GM18868 (cell line): Measurements from ENCODE around the gene CEP112.

Experiments
- ATAC-seq: cut with Tn5 transposase; IDR thresholded peaks from one replicate; pipeline ENCODE4 v1.9.1; 2021; ENCODE audit warnings: mild to moderate bottlenecking, moderate library complexity; ENCODE audit not compliant: unreplicated experiment

The CEP112 gene

DNA sequence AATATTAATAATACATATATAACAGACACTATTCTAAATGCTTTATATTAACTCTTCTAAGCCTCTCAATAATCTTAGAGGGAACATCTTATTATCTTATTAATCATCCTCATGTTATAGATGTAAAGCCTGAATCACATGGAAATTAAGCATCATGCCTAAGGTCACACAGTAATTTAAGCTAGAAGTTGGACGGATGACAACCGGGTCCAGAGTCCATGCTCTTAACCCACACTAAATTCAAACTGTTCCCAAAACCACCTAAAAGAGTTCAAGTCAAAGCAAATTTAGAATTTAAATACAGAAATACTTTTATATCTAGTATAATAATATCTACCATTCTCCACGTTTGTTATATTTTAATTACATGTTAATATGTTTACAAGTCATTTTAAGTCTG is 193.3 kb downstream of the CEP112 start:
- no peak for ATAC-seq

DNA sequence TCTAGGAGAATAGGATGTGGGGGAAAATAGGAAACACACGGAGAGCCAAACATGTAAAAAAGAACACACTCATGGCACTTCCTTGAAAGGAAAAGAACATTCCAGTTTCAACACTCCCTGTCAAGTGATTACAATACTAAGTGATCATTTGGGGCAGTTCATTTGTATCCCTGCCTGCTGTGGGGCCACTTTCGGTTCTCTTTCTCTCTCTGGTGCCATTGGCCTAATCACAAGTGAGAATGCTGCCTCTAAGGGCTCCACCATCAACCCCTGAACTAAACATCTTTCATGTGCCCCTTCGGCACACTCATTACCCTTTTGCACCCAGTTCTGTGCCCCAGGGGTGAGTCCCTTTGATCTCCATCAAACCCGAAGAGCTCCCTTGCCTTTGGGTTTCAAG is 197.3 kb downstream of the CEP112 start:
- ATAC-seq, result no peak

DNA sequence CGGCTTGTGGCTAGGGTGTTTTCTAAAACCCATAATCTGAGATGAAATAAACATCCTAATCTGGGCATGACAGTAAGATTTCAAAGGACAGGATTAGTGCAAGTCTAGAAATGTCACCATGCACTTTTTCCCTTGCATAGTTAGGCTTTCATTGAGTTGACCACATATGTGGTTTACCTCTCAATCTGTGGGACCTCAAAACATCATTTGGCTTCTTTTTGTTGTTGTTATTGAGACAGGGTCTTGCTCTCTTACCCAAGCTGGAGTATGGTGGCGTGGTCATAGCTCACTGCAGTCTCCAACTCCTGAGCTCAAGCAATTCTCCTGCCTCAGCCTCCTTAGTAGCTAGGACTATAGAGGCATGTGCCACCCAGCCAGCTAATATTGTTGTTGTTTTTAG is 197.8 kb downstream of the CEP112 start:
- no peak for ATAC-seq

DNA sequence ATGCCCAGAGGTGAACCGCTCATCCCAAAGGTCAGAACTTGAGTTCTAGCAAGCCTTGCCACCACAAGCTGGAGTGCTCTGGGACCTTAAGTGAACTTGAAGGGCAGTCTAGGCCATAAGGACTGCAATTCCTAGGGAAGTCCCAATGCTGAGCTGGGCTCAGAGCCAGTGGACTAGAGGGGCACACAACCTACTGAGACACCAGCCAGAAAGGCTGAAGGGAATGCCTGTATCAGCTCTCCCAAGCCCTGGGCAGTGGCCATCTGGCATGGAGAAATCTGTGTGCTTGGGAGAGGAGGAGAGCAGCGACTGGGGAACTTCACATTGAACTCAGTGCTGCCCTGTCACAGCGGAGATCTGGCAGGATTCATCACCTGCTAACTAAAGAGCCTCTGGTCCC is 201.3 kb downstream of the CEP112 start:
- no peak for ATAC-seq

DNA sequence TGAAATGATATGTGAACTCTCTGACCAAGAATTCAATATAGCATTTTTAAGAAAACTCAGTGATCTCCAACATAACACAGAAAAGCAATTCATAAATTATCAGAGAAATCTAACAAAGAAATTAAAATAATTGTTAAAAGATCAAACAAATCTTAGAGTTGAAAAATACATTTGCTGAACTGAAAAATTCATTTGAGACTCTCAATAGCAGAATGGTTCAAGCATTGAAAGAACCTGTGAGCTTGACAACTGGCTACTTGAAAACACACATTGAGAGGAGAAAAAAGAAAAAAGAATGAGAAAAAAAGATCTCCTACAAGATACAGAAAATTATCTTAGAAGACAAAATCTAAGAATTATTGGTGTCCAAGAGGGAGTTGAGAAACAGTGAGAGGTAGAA is 203.5 kb downstream of the CEP112 start:
- no peak for ATAC-seq

DNA sequence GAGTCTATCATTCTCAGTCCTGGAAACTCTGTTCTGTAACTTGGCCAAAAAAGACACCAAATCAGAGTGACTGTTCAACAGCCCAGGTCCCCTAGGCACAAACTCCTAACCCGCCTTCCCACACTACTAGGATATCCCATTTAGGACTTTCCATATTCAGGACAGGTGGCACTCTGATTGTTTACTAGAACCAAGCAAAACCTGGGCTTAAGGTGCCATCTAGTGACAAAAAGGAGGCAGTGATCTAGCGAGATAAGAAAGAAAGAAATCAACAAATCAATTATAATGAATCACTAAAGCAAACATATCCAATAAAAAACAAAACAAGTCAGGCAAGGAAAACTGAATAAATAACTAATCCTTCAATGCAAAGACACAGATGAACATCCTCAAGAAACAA is 203.9 kb downstream of the CEP112 start:
- no peak for ATAC-seq

DNA sequence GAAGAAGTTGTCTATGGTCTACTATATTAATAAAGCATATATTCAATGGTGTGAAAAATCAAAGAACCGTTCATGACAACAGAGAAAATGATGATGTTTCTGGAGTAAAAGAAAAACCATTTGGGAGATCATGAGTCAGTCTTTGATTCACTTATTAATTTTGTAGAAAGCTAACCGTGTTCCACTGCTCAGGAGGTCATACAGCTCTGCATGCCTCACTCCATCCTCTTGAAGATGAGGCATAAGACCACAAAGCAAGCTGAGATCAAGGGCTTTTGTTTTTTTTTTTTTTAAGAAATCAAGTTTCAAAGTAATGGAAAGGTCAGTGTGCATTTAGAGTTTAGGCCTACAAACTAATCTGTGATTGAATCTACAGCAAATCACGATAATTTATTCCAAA is 206.4 kb downstream of the CEP112 start:
- no peak for ATAC-seq

DNA sequence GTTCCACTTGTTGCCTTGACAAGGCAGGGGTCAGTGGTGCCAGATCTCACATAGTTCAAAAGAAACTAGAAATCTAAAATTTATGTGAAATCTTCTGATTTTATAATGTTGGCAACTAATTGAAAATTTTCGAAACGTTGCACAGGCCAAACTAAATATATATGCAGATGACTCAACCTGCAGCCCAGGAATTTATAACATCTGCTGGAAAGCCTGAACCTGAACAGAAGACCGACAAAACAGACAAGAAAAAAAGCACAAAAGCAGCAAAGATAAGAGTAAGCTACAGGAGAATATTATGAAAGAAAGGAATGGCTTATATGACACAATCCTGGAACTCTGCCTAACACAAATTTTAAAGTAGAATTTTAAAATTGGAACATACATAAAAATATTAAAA is 207.6 kb downstream of the CEP112 start:
- ATAC-seq, result no peak

DNA sequence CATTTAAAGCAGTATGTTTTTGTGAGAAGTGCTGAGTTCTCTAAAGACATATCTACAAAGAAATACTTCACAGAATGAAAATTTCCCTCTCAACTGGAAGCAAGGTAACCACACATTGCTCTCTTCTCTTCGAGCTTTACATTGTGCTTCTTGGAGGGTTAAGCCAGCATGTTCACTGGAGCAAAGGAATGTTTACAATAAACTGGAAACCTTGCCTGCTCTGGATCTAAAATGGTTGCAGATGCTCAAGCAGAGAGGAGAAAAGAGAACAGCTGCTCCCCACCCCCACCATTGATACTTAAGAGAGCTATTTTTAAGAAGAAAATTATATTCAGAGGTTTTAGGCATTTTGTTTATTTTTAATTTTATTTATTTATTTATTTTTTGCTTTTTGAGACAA is 213.1 kb downstream of the CEP112 start:
- ATAC-seq, result no peak

DNA sequence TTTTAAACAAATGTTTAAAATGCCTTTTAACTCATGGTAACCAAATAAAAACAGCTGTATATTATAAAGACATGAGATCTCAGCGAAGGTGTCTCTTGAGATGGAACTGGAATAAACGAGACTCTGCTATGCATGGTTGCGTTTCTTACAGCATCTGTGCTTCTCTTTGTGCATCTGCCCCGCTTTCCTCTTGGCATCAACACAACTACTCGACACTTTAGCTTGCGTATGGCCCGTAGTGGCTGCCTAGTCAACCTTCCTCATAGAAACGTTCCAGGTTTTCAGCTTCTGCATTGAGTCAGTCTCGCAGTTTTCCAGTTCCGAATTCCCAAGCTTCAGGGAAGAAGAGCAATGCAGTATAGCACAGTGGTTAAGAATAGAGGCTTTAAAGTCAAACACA is 214.9 kb downstream of the CEP112 start:
- ATAC-seq, result no peak

DNA sequence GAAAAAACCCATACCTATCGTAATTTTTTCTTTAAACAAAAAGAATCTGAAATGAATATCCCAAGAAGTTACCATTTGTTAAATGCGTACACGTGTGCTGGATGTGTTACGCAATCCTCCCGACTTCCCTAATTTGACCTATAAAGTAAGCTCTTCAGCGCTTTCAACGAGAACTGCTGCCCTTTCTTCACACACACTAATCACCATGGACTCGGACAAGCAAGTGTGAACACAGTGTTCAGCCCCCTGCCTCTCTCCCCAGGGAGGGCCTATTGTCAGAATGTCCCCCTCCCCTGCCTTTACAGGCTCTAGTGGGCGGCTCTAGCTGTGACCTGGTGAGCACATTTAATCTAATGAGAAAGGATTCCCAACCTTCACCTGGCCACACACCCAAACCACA is 216.1 kb downstream of the CEP112 start:
- no peak for ATAC-seq

DNA sequence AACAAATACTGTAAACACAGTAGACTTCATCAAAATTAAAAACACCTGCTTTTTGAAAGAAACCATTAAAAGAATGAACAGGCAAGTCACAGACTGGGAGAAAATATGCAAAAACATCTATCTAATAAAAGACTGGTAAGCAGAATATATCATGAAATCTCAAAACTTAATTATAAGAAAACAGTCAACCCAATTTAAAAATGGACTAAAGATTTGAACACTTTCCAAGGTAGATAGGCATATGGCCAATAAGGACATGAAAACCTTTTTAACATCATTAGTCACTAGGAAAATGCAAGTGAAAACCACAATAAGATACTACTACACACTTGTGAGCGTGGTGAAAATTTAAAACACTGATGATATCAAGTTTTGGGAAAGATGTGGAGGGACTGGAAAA is 218.7 kb downstream of the CEP112 start:
- ATAC-seq, result no peak

DNA sequence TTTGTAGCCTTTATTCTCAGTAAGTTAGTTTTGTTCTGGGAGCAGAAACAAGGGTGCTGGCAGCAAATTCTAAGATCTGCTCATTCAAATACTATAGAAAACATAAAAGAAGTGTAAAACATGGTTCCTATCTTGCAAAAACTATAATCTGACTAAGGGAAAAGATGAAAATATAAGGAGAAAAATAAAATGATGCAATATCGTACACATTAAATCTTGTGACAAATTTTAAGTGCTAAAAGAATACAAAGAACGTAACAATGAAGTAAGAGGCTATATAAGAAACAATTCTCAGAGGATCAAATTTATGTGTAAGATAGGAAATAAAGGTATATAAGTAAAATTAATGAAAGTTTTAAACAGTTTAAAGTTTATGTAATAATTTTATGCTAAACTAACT is 224.6 kb downstream of the CEP112 start:
- ATAC-seq, result no peak

DNA sequence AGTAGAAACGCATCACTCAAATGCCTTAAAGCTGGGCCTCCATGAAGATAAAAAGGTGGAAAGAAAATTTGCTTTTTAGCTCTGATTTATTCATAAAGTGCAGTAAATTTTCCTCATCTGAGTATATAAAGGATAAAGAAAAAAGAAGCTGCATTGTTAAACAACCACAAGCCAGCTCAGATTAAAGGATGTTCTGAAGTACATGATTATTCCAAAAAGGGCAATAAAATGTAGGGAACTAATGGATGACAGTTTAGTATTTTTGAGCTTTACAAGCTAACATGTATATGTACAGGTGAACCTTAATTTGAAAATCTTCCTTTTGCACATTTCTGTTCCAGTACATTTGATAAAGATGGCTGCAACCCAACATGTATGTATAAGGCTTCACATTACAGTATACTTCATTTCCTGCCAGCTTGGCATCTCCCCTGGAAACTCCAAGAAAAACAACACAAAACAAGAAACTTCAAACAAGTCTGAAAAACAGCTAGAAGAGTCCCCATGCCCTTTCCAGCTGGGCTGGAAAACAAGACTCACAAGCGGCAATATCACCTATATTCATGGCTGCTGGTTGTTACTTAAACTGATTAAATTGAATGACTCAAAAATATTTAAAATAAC is 225.7 kb downstream of the CEP112 start:
- no peak for ATAC-seq

DNA sequence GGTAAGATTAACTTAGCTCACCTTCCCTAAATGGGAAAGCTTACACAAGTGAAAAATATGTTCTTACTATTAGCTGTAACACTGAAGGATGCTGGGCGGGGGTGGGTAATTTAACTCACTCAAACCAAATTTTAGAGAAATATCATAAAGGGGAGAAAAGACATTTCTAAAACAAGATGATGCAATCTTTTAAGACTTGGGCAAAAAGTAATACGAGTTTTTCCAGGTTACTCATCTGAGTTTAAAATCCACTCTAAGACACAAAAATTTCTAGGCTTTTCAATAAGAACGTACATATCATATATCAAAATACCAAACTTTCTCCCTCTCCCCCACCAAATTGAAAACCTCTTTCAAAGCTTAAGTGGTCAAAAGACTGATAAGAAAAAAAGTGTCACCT is 228.8 kb downstream of the CEP112 start:
- no peak for ATAC-seq

DNA sequence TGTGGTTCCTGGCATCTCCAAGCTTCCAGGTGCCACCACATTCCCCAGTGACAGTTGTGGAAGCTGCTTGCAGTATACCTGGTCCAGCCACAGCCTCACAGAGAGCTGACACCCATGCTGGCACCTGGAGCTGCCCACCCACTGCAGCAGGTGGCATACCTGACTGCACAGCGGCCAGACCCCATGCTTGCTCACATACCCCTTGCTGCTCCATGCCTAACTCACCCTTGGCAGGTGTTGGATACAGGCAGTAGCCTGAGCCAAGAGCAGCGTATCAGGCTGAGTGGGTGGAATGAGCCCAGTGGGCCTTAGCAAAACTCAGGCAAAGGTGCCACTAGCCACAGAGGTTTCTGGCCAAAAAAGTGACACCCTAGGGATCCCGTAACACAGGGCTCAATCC is 232.3 kb downstream of the CEP112 start:
- no peak for ATAC-seq

DNA sequence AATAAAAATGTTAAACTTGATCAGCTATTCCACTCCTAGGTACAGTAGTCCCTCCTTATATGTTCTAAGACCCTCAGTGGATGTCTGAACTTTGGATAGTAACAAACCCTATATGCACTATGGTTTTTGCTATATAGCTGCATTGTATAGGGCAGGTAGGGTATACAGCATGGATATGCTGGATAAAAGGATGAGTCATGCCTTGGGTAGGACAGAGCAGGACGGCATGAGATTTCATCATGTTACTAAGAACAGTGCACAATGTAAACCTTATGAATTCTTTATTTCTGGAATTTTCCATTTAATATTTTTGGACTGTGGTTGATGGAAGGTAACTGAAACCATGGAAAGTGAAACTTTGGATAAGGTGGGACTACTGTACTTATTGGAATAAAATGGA is 235.1 kb downstream of the CEP112 start:
- no peak for ATAC-seq

DNA sequence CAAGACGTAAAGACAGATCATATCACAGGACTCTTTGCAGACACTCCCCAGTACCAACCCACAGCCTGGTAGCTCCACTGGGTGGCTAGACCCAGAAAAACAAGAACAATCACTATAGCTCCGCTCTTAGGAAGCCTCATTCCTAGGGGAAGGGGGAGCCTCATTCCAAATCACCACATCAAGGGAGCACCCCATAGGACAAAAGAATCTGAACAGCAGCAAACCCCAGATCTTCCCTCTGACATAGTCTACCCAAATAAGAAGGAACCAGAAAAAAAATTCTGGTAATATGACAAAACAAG is 237.8 kb downstream of the CEP112 start:
- no peak for ATAC-seq

DNA sequence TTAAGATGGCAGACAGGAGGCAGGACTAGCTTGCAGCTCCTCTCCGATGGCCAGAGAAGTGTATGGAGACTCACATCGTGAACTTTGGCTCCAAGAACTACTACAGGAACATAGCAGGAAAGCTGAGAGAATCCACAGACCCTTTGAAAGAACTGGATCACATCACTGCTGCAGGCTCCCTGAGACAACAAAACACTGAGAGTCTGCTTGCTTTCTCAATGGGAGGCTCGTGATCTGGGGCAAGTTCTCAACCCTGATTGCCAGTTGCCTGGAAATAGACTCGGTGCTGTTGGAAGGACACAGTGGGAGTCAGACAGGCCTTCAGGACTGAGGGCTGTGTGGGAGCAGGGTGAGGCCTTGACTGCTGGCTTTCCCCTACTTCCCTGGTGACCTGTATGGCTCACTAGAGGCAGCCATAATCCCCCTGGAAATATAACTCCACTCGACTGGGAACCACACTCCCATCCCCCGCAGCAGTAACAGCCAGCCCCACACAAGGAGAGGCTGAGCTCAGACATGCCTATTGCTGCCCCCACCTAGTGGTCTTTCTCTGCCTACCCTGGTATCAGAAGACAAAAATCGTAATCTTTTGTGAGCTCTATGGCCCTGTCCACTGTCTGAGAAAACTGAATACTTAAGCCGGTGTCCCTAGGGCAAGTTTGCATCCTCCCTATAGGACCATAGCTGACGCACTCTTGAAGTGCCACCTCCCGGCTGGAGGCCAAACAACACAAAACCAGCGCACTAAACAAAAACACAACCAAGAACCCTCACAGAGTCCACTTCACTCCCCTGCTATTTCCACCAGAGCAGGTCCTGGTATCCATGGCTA is 238.4 kb downstream of the CEP112 start:
- ATAC-seq, result no peak

DNA sequence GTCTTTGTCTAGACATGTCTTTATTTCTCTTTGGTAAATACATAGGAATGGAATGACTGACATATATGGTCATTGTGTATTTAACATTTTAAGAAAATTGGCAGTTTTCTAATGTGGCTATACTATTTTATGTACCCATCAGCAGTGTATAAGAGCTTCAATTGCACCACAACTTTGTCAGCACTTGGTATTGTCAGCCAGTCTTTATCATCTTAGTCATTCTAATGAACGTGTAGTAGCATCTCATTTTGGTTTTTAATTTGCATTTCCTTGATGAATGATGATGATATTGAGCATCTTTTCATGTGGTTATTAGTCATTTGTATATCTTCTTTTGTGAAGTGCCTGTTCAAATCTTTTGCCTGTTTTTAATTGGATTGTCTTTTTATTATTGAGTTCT is 239.3 kb downstream of the CEP112 start:
- ATAC-seq, result no peak

DNA sequence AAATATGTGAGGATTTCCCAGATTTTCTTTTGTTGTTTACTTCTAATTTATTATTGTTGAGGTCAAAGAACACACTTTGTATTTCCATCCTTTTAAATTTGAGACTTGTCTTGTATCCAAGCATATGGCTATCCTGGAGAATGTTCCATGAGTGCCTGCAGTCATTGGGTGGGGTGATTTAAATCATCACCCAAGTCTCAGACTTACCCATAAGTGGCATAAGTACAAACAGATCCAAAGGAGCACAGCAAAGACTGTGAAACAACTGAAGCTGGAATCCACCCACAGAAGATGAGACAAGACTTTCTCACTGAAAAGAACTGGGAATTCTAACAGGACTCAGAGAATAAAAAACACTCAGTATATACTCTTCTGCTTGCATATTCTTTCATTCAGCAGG is 239.9 kb downstream of the CEP112 start:
- no peak for ATAC-seq

DNA sequence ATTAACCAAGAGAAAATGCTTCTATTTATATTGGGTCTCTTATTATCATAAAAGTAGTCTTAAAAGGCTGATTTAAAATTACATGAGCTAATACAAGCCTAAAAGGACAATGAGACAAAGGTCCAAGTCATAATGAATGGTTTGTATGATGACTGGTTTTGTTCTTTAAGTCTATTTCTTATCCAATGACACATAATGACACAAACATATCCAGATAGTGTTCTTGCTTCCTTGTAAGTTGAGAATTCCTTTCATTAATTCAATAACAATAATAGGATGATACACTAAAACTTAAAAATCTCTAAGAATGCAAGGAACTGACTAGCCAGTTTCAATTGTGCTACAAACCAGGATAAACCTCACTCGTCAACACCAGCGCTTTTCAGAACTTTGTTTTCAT is 244.1 kb downstream of the CEP112 start:
- no peak for ATAC-seq

DNA sequence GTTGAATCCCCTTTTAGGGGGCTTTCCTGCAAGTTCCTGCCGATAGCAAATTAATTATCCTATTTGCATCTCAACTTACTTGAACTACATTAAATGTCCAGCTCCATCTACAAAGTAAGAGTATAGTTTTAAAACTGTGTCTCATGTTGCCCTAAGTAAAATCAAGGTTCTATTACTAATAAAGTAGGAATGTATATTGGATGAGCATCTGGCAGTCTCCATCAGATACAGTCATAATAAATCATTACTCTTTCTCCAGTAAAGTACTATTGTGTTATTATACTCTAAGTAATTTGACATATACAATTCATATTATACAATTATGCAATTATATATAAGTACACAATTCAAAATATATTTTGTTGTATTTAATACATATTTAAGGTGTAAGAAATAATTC is 249.3 kb downstream of the CEP112 start:
- ATAC-seq, result no peak
